Muscle of leg (tissue), 11 donors: Measurements from ENCODE around the gene TP53BP2. TPM values are rescaled to one million over a fixed set of nuclear protein-coding genes. Genes with fewer than 3 reads are reported as not detected.

ENCODE experiments used
- DNase-seq: peaks from one replicate; pipeline ENCODE4 v3.0.0; 2013
- H3K27ac ChIP-seq: one replicate; pipeline ENCODE4 v1.5.1; 2013; ENCODE audit warnings: mild to moderate bottlenecking, low read length, control low read depth
- H3K27me3 ChIP-seq: one replicate; pipeline ENCODE4 v1.6.1; 2013; ENCODE audit warnings: low read length; ENCODE audit not compliant: control insufficient read depth, insufficient read depth
- H3K36me3 ChIP-seq: one replicate; pipeline ENCODE4 v1.6.1; 2013; ENCODE audit warnings: low read length; ENCODE audit not compliant: control insufficient read depth, insufficient read depth
- H3K4me1 ChIP-seq: one replicate; pipeline ENCODE4 v1.6.1; 2013; ENCODE audit warnings: low read length; ENCODE audit not compliant: control insufficient read depth, insufficient read depth
- H3K4me3 ChIP-seq: one replicate; pipeline ENCODE4 v1.5.1; 2013; ENCODE audit warnings: low read length, control low read depth
- H3K9me3 ChIP-seq: replicated peaks from 2 replicates; pipeline ENCODE4 v1.6.1; 2013; ENCODE audit warnings: low read depth, low read length; ENCODE audit not compliant: control insufficient read depth
- WGBS: methylation state at CpG from one replicate; pipeline ENCODE4 v1.1.5; 2013; ENCODE audit warnings: missing lambda C conversion rate; ENCODE audit not compliant: insufficient coverage; 5-methylcytosine and 5-hydroxymethylcytosine counted together
- polyA plus RNA-seq, 8 donors: library from polyadenylated mRNA; unstranded; fragments of 120-200 nt; gene quantifications; one replicate each; pipeline versions ENCODE4 v1.2.1 to v1.2.3, GENCODE V29; 2013; ENCODE audit warnings: inconsistent platforms in 1 of 8, low replicate concordance in 1 of 8; ENCODE audit not compliant: insufficient read length in 8 of 8, insufficient read depth in 1 of 8
- total RNA-seq: library from RNA; stranded (reverse); fragments of 120-200 nt; gene quantifications from one replicate; pipeline ENCODE4 v1.2.4, GENCODE V29; 2013

The TP53BP2 gene
- total and polyA plus RNA-seq, 9 donors, result 25.5 to 41.1 (median 34.2) TPM

DNA sequence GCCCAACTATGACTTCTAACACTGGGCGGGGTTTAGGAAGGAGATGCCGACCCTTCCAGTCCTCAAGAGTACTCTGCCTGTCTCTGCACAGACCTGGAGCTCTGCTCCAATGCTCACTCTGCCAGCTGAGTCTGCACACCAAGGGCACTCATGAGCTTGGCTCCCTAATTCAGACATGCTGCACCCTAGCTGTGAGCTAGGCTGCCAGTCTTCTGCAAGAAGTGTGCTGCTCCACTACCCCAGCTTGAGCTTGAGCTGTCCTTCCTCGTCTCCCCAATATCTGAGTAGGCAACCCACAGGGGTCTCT lies 13.2 kb downstream of the TP53BP2 start:
- H3K27ac ChIP-seq, result no peak overlapping the region
- no peak overlapping the region for H3K4me3 ChIP-seq
- WGBS, result 57% methylated on average over 3 of the region's 3 CpGs
- H3K4me1 ChIP-seq, result peaks cover 4% of the 10 kb centered on the region
- H3K9me3 ChIP-seq, result no peaks in the 10 kb centered on the region
- no peaks in the 10 kb centered on the region for H3K27me3 ChIP-seq
- DNase-seq, result no peak
- H3K36me3 ChIP-seq, result no peaks in the 10 kb centered on the region

DNA sequence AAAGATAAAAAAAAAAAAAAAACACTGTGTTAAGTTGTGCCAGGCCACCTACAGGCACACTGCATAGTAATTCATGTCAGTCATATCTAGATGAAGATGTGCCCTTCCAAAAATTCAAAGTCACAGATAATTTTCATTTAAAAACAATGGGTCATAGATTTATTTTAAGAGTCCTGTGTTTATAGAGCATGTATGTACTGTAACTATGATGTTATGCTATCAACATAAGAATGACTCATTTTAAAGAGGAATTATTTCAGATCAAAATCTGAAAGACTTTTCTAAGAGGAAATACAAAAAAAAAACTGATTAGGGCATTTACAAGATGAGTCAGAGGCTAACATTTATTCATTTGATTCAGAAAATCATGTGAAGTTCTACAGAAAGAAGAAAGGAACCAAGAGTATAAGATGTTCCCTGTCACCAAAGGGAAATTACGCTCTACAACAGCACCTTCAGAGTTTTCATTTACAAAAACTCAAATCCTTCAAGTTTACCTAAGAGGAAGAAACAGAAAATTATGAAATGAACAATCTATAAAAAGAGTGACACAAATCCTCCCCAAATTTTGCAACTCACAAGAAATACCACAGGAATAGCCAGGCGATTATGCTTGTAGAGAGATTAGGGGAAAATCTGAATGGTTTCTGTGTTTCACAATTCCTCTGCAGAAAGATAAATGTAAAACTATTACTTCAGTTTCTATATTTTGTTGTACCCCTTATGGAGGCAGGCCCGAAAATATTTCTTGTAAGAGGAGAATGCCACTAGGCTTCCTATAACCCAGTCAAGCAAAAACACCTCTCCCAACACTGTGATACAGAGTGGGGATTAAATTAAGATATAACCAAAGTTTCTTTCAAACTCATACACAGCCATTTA lies 13.8 kb downstream of the TP53BP2 start:
- Histone ChIP-seq H3K4me1 (no peaks in the 10 kb centered on the region), H3K27me3 (no peaks in the 10 kb centered on the region), H3K9me3 (no peaks in the 10 kb centered on the region), H3K36me3 (no peaks in the 10 kb centered on the region), H3K27ac (no peak overlapping the region), H3K4me3 (no peak overlapping the region)
- no CpG with 5 or more reads among the region's 3 CpGs for WGBS
- DNase-seq, result no peak

DNA sequence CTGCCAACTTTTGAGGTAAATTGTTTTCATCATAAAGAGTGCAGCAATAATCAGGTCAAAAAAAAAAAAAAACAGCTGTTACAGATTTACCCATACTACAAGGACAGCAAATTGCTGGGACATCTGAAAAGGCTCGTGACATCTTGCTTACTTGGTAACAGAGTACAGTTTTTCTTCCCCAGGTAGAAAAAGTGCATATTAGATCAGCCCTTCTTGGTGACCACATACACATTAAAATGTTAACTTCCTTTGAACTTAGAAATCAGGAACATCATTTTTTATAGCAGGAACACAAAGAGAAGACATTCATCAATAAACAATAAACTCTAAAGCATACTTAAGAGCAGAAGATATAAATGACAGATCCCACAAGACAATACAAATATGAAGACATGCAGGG lies 16.1 kb downstream of the TP53BP2 start:
- Histone ChIP-seq H3K4me3 (no peak overlapping the region), H3K4me1 (no peaks in the 10 kb centered on the region), H3K9me3 (no peaks in the 10 kb centered on the region), H3K27ac (no peak overlapping the region), H3K27me3 (no peaks in the 10 kb centered on the region), H3K36me3 (no peaks in the 10 kb centered on the region)
- no CpG with 5 or more reads among the region's 1 CpG for WGBS
- no peak for DNase-seq

DNA sequence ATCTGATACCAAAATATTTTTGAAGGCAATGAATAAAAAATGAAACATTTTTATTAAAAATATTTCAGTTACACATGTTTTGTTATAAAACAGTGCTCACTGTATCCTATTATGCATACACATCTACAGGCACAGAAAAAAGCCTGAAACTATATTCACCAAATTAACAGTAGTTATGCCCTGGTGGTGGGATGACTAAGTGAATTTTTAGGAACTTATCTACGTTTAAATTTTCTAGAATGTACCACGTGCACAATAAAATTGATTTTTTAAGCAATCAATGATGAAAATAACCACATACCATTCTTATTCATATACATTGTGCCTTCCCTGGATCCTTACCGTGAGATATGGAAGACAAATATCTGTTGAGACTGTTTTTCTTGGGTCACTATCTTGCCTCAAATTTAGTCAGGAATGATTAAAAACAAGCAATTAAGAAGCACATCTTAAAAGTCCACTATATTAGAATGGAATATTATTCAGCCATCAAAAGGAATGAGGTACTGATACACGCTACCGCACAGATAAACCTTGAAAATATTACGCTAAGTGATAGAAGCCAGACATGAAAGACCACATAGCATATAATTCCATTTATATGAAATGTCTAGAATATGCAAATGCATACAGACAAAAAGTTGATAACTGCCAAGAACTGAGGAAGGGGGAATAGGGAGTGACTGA lies 17.4 kb downstream of the TP53BP2 start:
- Histone ChIP-seq H3K9me3 (no peaks in the 10 kb centered on the region), H3K4me3 (no peak overlapping the region), H3K27ac (no peak overlapping the region), H3K27me3 (no peaks in the 10 kb centered on the region), H3K36me3 (no peaks in the 10 kb centered on the region), H3K4me1 (no peaks in the 10 kb centered on the region)
- no CpG with 5 or more reads among the region's 6 CpGs for WGBS
- DNase-seq, result no peak

DNA sequence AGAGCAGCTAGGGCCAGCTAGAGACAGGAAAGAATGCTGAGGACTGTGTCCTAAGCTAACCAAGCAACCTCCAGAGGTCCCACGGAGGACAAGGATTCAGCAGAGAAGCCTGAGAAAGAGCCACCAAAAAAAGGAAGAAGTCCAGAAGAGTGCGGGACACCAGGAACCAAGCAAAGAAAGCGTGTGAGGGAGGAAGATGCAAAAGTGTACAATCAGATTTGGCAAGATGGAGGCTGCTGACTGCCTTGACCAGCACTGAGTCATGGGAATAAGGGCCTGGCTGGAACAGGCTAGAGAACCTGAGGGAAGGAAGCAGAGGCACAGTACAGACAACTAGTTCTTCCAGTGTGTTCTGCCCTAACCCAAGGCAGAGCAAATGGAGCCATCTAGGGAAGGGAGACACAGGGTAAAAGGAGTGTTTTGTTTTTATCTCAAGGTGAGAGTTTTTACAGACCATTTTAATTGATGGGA lies 18.5 kb downstream of the TP53BP2 start:
- WGBS, result 80% methylated on average over 3 of the region's 3 CpGs

DNA sequence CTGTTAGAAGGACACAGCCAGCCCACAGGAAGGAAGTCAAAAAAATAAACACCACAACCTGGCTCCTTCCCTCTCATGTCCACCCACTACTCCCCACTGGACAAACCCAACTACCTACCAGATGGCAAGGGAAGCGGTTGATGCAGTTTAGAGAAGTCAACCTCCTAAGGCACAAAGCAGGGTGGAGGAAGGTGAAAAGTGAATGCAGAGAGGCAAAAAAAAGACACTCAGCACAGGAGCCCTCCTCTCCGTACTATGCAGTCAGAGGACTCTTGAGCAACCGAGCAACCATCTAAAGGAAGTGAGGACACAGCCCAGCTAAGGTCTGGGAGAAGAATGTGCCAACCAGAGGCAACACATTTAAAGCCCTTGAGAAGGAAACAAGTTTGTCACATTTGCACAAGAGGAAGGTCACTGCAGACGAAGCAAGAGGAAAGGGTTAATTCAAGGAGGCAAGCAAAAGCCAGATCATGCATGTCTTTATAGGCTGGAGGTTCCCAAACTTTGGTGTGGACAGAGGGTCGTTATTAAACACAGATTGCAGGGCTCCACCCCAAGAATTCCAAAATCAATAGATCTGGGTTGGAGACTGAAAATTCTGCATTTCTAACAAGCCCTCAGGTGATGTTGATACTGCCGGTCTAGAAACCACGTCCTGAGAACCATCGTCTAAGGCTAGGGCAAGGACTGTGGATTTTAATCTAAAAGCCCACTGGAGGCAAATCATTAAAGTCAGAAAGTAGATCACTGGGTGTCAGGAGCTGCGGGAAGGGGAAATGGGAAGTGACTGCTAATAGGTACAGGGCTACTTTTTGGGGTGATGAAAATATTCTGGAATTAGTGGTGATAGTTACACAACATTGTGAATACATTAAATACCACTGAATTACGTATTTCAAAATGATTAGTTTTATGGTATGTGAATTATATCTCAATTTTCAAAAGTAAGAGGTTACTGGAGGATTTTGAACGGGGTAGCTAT lies 19.7 kb downstream of the TP53BP2 start:
- Histone ChIP-seq H3K4me1 (peaks cover under 1% of the 10 kb centered on the region), H3K36me3 (no peaks in the 10 kb centered on the region), H3K9me3 (no peaks in the 10 kb centered on the region), H3K27ac (no peak overlapping the region), H3K27me3 (no peaks in the 10 kb centered on the region), H3K4me3 (no peak overlapping the region)
- DNase-seq, result no peak
- 60% methylated on average over 6 of the region's 11 CpGs for WGBS

More for the DNA sequence above, 18.5 kb downstream of the TP53BP2 start:
- no peak for DNase-seq
- Histone ChIP-seq H3K27ac (no peak overlapping the region), H3K9me3 (no peaks in the 10 kb centered on the region), H3K27me3 (no peaks in the 10 kb centered on the region), H3K36me3 (no peaks in the 10 kb centered on the region), H3K4me1 (no peaks in the 10 kb centered on the region), H3K4me3 (no peak overlapping the region)

DNA sequence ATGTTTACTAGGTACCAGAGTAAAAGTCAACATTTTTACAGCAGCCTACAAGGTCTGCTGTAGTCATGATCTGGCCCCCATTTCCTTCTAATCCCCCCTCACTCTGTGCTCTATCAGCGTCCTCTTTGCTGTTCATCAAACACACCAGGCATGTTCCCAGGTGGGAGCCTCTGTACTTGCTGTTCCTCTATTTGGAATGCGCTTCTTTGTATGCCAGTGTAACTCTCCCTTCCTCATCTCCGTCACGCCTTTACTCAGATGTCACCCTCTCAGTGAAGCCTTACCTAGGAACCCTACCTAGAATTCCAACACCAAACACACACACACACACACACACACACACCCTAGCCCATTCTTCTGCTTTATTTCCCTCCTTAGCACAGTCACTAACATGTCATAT lies 21.0 kb downstream of the TP53BP2 start:
- no peaks in the 10 kb centered on the region for H3K27me3 ChIP-seq
- H3K27ac ChIP-seq, result no peak overlapping the region
- WGBS, result 77% methylated on average over 4 of the region's 4 CpGs
- no peaks in the 10 kb centered on the region for H3K36me3 ChIP-seq
- no peak for DNase-seq
- peaks cover 3% of the 10 kb centered on the region for H3K4me1 ChIP-seq
- no peaks in the 10 kb centered on the region for H3K9me3 ChIP-seq
- no peak overlapping the region for H3K4me3 ChIP-seq

DNA sequence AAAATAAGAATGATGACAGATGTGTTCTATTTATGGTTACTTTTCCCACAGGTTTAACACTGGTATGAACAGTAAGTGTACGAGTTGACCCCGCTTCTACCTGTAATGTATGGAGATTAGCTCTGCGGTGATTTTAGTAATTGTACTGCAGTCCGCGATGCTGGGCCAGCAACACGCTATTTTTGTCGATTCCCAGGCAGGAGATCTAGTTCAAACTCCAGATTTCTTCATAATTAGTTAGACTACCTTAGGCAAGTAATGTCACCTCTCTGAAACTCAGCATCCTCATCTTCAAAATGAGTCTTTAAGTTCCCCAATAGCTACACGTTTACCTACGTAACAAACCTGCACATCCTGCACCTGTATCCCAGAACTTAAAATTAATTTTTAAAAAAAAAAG lies 21.5 kb downstream of the TP53BP2 start:
- DNase-seq, result no peak
- no peak overlapping the region for H3K4me3 ChIP-seq
- 94% methylated on average over 3 of the region's 9 CpGs for WGBS
- no peaks in the 10 kb centered on the region for H3K9me3 ChIP-seq
- H3K27me3 ChIP-seq, result no peaks in the 10 kb centered on the region
- H3K27ac ChIP-seq, result no peak overlapping the region
- peaks cover 3% of the 10 kb centered on the region for H3K4me1 ChIP-seq
- no peaks in the 10 kb centered on the region for H3K36me3 ChIP-seq

DNA sequence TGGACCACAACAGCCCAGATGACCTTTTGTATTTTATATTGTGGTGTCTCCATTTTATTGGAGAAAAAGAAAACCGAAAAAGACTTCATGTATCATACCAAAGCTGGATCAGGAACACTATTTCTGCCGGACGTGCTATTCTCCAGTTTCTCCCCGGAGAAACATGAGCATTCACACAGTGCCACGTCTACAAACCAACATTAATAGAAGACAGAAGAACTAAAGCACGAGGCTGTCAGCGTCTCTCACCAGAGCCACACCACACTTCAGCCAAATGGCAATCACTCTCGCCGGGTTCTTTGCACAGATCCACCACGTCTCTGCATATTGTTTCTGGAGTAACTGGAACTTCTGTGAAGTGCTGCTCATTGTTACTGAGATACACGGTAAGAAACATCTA lies 24.8 kb downstream of the TP53BP2 start:
- no peak overlapping the region for H3K27ac ChIP-seq
- H3K4me1 ChIP-seq, result peaks cover 3% of the 10 kb centered on the region
- H3K9me3 ChIP-seq, result no peaks in the 10 kb centered on the region
- no peaks in the 10 kb centered on the region for H3K27me3 ChIP-seq
- 50% methylated on average over 2 of the region's 11 CpGs for WGBS
- H3K36me3 ChIP-seq, result no peaks in the 10 kb centered on the region
- H3K4me3 ChIP-seq, result no peak overlapping the region
- no peak for DNase-seq

DNA sequence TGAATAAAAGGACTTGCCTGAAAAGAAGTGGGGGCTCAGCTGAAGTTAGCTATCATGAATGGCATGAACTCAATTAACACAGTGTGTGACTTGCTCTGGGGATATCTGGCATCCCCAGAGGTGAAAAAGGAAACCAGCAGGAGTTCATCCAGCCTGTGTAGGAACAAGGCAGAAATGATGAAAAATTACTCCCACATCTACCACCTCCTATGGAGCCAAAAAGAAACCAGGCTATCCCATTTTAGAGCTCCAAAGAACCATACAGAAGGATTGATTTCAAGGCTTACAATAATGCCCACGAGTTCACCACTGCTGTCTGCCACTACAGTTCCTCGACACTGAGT lies 25.3 kb downstream of the TP53BP2 start:
- no peak overlapping the region for H3K4me3 ChIP-seq
- DNase-seq, result no peak
- no peaks in the 10 kb centered on the region for H3K9me3 ChIP-seq
- H3K27me3 ChIP-seq, result no peaks in the 10 kb centered on the region
- no peaks in the 10 kb centered on the region for H3K36me3 ChIP-seq
- WGBS, result 88% methylated on average over 1 of the region's 2 CpGs
- H3K4me1 ChIP-seq, result peaks cover 3% of the 10 kb centered on the region
- no peak overlapping the region for H3K27ac ChIP-seq
